Chondrocyte (in vitro differentiated cells): Measurements from ENCODE around the gene ISLR2. TPM values are rescaled to one million over a fixed set of nuclear protein-coding genes. Genes with fewer than 3 reads are reported as not detected.

Source experiments
- DNase-seq: peaks from one replicate; pipeline ENCODE4 v3.0.0; 2021; ENCODE audit warnings: mixed read lengths, low spot score
- H3K27ac Mint-ChIP-seq: one replicate; pipeline ENCODE4 v1.8.0; 2021; ENCODE audit warnings: mild to moderate bottlenecking, moderate library complexity, mixed read lengths; ENCODE audit not compliant: unreplicated experiment
- H3K27me3 Mint-ChIP-seq: 2 replicates; pipeline ENCODE4 v1.8.0; 2021; ENCODE audit warnings: low read depth, mixed read lengths
- H3K36me3 Mint-ChIP-seq: 2 replicates; pipeline ENCODE4 v1.8.0; 2021; ENCODE audit warnings: low read depth, mixed read lengths
- H3K4me1 Mint-ChIP-seq: 2 replicates; pipeline ENCODE4 v1.8.0; 2021; ENCODE audit warnings: low read depth, mild to moderate bottlenecking, mixed read lengths
- H3K4me3 Mint-ChIP-seq: one replicate; pipeline ENCODE4 v1.8.0; 2021; ENCODE audit warnings: mild to moderate bottlenecking, moderate library complexity, mixed read lengths; ENCODE audit not compliant: unreplicated experiment
- H3K9me3 Mint-ChIP-seq: 2 replicates; pipeline ENCODE4 v1.8.0; 2021; ENCODE audit warnings: low read depth, mixed read lengths
- CTCF ChIP-seq: fragments of 200-600 bp; sonication (generic); IDR thresholded peaks from 2 replicates; pipeline ENCODE4 v1.5.0; 2021; ENCODE audit warnings: antibody characterized with exemption, mild to moderate bottlenecking, moderate library complexity
- total RNA-seq: library from RNA; stranded (reverse); gene quantifications from 3 replicates; pipeline ENCODE4 v1.2.1, GENCODE V29; 2021

Gene ISLR2
- total RNA-seq, 1 donor from 2014 or later: 3.2 TPM

- Mint-ChIP-seq H3K4me1 (peaks cover 85% of the 10 kb centered on the region), H3K36me3 (peaks cover 5% of the 10 kb centered on the region), H3K9me3 (no peaks in the 10 kb centered on the region), H3K27me3 (no peaks in the 10 kb centered on the region), H3K27ac (peak within 1 kb of the TSS; percentile 64), H3K4me3 (peak within 1 kb of the TSS; percentile 28)
- no peak for DNase-seq
- TF ChIP-seq CTCF: no peak
These were observed 43.2 kb downstream of the ISLR2 start, which contains the start of gene ISLR for GRCh38 chr15:74173380-74174218. Gene ISLR (plus strand): TSS chr15:74173710. CDS start chr15:74174859, 1,149 bp downstream.

GRCh38 chr15:74174219-74174957, 44.0 kb downstream of the ISLR2 start:
- H3K27me3 Mint-ChIP-seq: no peaks in the 10 kb centered on the region
- peak overlapping the region; percentile 27 for H3K27ac Mint-ChIP-seq
- no peak for TF ChIP-seq CTCF
- DNase-seq: no peak
- H3K9me3 Mint-ChIP-seq: no peaks in the 10 kb centered on the region
- peaks cover 85% of the 10 kb centered on the region for H3K4me1 Mint-ChIP-seq
- peaks cover 5% of the 10 kb centered on the region for H3K36me3 Mint-ChIP-seq
- H3K4me3 Mint-ChIP-seq: peak overlapping the region; percentile 28

- H3K4me3 Mint-ChIP-seq: no peak overlapping the region
- H3K36me3 Mint-ChIP-seq: peaks cover 5% of the 10 kb centered on the region
- TF ChIP-seq CTCF: no peak
- no peaks in the 10 kb centered on the region for H3K27me3 Mint-ChIP-seq
- no peak for DNase-seq
- no peaks in the 10 kb centered on the region for H3K9me3 Mint-ChIP-seq
- no peak overlapping the region for H3K27ac Mint-ChIP-seq
- H3K4me1 Mint-ChIP-seq: peaks cover 89% of the 10 kb centered on the region
These were observed 44.5 kb downstream of the ISLR2 start for GRCh38 chr15:74174958-74175253.

GRCh38 chr15:74175271-74176191, 45.1 kb downstream of the ISLR2 start:
- H3K4me3 Mint-ChIP-seq: peak overlapping the region; percentile 18
- no peak for TF ChIP-seq CTCF
- H3K36me3 Mint-ChIP-seq: peaks cover 5% of the 10 kb centered on the region
- H3K27ac Mint-ChIP-seq: peak overlapping the region; percentile 33
- H3K4me1 Mint-ChIP-seq: peaks cover 89% of the 10 kb centered on the region
- DNase-seq: no peak
- no peaks in the 10 kb centered on the region for H3K27me3 Mint-ChIP-seq
- H3K9me3 Mint-ChIP-seq: no peaks in the 10 kb centered on the region
